Suprapubic skin (tissue), 4 donors: ENCODE results near the gene MALAT1.

ENCODE experiments used
- CTCF ChIP-seq, 2 donors: fragments of 200-600 bp in 1 of 2; fragments of 450-650 bp in 1 of 2; sonication (generic) in 1 of 2; IDR thresholded peaks; one replicate each; pipeline ENCODE4 v1.5.1; 2016 to 2019; ENCODE audit warnings: antibody characterized with exemption in 2 of 2, mild to moderate bottlenecking in 1 of 2, moderate library complexity in 1 of 2
- EP300 ChIP-seq: sonication (generic); formaldehyde crosslinking; IDR thresholded peaks from one replicate; pipeline ENCODE4 v1.6.1; 2017; ENCODE audit warnings: antibody characterized with exemption
- POLR2A ChIP-seq, 2 donors: fragments of 450-650 bp; IDR thresholded peaks; one replicate each; pipeline ENCODE4 v1.6.1; 2017; ENCODE audit warnings: antibody characterized with exemption in 2 of 2, mild to moderate bottlenecking in 2 of 2, moderate library complexity in 2 of 2
- POLR2AphosphoS5 ChIP-seq, 3 donors: sonication (generic); formaldehyde crosslinking; IDR thresholded peaks; one replicate each; pipeline ENCODE4 v1.6.1; 2017; ENCODE audit warnings: antibody characterized with exemption in 3 of 3

- no peak for TF ChIP-seq CTCF (IDR thresholded peaks at IDR 0.05)
- TF ChIP-seq POLR2A (IDR thresholded peaks at IDR 0.05), result no peak
- no peak for TF ChIP-seq POLR2AphosphoS5 (IDR thresholded peaks at IDR 0.05)
- no peak for TF ChIP-seq EP300
Measured at GRCh38 chr11:65524014-65524740, 25.3 kb downstream of the MALAT1 start.
